Fibroblast of skin of right biceps (primary cell): ENCODE measurements around the gene MCF2L.

Source experiments
- DNase-seq: peaks from one replicate; pipeline ENCODE4 v3.0.0-alpha.2; 2013

The MCF2L gene

DNA sequence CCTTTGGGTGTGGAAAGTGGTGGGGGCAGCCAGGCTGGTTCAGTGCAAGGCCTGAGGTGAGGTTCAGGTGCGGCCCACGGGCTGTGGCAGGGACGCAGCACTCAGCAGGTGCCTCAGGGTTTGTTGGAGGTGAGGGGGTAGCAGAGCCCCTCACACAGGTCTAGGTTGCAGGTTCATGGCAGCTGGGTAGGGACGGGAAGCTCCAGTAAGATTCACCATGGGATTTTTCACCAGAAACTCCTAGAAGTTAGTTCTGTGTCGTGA is 14.0 kb downstream of the MCF2L start:
- no peak for DNase-seq

DNA sequence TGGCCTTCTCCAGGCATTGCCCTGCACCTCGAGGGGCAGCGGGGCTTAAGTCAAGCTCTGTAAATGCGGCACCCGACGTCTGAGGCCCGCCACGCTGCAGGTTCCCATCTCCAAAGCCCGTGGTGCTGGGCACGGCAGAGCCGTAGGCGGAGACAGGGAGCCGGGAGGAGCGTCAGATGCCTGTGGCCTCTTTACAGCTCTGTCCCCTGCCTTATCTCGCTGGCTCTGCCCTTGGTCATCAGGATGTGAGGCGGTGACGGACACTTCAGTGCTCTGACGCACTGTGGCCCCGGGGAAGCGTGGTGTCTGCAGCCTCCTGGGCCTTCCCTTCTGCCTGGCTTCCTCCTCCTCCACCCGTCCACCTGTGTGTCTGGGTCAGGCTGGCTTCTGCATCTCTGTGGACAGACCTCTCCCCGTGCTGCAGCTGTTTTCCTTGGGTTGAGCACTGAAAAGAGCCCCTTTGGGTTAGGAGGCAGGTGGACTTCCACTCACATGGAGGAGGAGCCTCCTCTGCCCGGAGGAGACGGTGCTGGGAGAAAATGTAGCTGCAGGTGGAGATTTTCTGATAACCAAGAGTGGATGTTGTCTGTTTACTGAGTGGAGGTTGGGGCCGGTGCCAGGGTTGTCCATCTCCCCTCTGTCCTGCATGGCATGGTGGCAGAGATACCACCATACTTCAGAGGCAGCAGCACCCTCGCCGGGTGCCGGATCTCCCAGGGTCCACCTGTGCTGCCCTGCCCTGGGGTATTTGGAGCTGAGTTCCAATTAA is 14.6 kb downstream of the MCF2L start:
- no peak for DNase-seq

DNA sequence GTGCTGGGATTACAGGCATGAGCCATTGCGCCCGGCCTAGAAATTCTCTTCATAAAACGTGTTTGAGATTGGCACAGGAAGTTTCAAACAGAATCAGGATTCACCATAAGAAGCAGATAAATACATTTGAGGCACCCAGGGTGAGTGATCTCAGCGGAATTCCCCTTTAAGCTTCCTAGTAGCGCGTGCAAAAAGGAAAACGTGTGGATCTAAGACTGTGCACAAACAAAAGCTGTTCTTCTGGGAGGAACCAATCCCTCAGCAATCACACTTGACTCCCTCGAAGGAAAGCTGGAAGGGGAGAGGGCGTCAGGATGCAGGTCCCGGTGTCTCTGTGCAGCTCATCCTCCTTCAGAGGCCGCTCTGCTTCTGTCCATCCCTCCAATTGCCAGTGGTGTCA is 15.5 kb downstream of the MCF2L start:
- no peak for DNase-seq

DNA sequence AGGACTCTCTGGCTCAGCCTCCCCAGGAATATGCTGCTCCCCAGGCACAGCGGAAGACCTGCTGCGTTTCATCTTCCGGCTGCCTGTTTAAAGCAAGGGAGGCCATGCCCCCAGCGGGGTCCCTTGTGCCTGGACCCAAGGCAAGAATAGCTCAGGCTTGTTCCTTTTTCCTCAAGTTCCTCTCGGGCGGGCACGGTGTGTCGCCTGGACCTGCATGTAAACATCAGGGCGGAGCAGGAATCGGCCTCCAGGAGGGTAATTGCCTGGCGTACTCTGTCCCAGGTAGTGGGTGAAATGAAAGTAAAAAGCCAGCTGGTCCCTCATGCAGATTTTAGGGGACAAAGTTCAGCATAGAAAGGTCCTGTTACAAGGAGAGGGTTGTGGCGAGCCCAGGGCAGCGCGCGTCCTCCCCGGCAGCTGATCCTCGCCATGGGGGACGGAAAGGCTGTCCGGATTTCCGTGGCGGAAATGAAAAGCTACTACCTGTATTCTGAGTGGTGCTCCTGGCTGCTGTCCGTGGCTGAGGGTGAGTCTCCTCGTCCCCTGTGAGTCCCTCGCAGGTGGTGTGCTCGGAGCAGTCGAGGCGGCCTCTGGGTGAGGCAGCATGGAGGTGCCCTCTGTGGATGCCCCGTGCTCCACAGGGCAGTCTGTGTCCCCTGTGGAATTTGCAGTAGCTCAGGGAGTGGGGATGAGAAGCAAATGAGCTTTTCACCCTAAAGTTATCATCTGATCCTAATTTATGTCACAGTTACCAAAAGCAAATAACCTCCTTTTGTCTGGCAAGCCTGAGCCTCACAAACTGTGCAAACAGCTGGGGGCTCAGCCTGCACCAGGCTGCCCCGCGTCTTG is 16.2 kb downstream of the MCF2L start:
- no peak for DNase-seq

DNA sequence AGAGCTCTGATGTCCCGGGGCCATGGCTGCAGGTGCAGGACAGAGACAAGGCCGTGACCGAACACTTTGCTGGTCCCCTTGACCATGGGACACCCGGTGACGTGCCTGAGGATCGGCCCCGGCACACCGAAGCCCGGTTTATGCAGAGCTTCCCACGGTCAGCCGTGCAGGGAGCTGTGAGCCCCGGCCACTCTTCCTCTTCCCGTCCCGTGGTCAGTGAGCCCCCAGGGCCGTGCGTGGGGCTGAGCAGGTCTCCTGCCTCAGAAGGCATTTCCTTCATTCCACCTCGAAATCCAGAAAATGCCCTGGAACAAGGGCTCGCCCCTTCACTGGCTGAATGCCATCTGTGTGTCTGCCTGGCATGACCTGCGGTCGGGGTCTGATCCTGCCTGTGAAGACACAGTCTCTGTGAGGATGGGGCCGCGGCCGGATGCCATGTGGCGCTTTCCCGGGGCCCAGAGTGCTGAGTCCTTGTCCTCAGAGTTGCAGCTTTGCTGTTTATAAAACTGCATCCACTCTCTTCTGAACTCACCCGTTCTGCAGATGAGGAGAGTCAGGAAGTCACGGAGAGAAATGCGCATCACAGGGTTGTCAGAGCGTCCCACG is 16.9 kb downstream of the MCF2L start:
- no peak for DNase-seq

DNA sequence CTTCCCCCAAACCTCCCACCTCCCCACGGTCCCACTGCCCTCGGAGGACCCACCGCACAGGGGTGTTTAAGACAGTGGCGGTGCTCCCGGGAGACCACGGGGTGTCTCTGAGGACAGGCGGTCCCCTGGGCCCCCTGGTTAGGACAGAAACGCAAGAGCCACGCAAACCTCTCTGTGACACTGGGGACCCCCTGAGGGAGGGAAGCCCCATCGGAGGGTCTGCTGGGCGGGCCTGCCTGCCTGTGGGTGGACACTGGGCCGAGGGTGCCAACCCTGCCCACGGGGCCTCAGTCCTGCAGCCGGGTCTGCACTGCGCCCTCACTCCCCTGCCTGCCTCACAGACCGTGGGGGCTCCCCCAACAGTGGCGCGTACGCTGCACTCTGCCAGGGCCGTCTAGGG is 17.5 kb downstream of the MCF2L start:
- DNase-seq, result no peak

DNA sequence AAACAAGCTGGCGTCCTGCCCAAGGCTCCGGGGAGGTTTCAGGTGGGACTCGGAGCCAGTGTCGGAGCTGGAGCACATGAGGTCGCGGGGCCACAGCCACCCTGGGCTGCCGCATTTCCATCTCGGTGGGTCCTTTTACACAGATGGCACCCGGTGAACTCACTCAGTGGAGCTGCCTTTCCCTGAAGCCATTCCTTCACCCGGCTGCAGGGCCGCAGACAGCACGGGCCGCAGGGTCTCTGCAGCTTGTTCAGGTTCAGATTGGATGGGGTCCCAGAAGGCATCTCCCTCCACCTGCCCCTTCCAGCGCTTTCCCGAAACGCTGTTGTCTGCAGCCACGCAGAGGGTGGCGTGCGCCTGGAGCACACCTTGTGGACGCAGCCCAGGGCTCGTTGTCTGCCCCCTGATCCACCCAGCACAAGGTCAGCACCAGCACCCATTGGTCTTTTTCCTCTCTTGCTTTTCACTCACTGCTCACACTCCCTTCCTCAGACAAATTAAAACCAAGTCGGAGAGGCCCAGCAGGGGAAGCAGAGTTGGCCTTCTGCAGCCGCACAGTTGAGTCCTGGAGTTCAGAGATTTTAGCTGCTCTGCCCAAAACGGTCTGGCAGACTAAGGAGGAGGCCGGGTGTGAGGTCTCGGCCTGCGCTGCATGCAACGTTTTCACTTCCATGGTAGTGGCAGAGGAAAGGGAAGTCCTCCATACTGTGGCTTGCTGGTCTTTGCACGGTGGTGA is 18.1 kb downstream of the MCF2L start:
- DNase-seq, result no peak

DNA sequence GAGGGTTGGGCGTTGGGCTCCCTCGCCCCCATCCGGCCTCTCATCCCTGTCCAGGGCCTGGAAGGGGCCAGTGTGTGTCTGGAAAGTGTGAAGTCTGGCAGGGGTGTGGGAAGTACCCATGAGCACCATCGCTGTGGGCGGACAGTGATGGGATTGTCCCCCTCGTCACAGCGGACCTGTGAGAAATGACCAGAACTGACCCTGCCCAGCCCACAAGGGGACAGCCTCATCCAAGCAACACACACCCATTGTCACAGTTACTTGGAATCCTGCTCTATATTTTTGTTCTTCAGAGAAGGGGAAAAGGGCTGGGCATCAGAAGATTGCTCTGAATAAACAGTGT is 18.6 kb downstream of the MCF2L start:
- DNase-seq, result no peak

DNA sequence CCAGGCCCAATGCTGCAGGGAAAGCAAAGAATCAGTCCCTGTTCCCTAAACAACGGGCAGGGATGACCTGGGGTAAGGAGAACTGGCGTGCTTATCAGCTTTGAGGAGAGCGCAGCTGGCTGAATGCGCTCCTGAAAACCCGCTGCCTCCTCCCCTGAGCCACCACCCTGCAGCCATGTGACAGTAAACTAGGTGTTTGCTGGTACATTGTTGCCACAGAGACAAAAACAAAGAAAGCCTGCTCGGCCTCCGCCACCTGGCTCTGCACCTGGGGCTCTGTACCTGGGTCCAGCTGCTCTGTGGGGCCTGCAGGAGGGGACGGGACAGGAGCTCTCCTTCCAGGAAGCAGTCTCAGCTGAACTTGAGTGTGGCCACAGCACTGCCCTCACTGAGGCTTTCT is 21.8 kb downstream of the MCF2L start:
- no peak for DNase-seq

DNA sequence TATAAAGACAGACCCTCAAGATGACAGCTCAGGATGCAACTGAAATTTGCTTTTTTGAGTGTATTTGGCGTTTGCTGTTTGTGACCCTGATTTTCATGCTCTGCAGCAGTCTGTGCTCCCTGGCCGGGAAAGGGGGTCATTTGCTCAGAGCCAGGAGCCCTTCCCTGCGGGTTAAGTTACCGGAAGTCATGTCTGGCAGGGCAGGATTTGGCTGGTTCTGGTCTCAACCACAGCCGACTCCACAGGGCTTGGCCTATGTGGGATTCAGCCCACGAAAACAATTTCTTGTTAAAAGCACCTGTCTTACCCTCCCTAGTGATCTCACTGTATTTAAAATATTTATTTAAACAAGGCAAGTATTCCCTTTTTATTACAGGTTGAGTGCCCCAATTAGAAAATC is 22.6 kb downstream of the MCF2L start:
- DNase-seq, result no peak

DNA sequence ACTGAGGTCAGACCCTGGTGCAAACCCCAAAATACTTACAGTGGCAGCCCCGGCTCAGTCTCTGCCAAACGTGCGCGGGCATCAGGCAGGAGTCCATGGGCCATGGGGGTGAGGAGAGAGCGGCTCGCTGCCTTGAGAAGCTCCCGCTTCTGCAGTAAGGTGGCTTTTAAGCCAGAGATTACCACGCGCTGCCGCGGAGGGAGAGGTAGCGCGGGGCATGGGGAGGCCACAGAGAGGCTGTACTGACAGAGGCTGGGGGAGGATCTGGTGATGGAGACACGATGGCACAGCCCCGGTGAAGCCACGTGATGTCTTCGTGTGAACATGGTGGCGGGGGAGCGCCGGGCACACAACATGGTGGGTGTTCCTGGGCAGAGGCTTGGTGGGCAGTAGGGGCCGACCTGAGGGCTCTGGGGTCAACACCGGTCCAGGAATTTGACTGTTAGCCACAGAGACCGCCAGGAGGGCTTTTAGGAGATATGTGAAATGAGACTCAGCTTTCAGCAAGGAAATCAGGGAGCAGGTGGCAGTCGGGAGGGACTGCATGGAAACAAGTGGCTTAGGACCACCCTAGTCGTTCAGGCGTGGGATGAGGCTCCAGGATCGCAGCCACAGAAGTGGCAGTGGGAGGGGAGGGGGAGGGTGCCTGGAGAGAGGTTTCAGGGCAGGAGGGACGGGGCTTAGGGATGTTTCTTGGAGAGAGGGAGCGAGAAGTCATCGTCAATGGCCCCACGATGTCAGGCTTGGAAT is 24.1 kb downstream of the MCF2L start:
- DNase-seq, result no peak

DNA sequence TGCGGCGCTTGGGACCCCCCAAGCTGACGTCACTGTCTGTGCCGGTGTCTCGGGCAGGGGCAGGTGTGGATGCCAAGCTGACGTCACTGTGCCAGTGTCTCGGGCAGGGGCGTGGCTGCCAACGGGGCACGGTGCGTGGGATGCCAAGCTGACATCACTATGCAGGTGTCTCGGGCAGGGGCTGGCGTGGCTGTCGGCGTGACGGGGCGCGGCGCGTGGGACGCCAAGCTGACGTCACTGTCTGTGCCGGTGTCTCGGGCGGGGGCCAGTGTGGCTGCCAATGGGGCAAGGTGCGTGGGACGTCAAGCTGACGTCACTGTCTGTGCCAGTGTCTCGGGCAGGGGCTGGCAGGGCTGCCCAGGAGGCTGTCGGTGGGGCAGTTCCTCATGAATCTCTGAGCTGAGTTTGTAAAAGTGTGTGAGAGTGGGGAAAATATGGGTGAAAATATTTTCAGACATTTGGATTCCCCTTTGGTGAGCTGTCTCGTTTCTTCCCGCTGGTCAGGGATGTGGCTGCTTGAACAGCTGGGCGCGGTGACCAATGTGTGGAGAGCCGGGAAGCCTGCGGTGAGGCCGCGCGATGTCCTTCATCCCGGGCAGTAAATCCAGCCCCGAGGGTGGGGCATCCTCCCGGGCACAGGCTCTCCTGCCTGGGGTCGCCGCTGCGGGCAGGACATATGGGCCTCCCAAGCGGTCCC is 25.2 kb downstream of the MCF2L start:
- DNase-seq, result no peak

DNA sequence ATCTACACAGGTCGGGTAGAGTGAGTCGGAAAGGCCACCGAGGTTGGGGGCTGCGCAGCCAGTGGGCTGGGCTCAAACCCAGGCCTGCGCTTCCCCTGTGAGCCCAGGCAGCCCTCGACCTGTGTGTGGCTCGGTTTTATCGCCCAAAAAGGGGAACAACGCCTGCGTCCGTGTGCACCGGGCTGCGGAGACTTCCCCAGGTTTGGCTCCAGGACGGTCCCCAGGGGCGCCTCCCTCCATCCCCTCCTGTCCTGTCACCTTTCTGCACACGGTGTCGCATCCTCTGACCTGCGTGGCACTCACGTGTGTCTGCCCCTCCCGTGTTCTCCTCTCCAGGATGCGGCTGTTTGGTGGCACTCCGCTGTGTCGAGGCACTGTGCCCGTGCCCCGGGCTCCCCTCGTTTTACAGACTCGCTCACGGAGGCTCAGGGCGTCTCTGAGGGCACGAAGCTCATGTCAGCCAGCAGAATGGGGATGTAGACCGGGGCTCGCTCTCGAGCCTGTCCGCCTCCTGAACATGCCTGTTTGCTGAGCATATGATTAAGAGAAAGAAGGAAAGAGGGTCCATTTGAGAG is 25.9 kb downstream of the MCF2L start:
- no peak for DNase-seq

DNA sequence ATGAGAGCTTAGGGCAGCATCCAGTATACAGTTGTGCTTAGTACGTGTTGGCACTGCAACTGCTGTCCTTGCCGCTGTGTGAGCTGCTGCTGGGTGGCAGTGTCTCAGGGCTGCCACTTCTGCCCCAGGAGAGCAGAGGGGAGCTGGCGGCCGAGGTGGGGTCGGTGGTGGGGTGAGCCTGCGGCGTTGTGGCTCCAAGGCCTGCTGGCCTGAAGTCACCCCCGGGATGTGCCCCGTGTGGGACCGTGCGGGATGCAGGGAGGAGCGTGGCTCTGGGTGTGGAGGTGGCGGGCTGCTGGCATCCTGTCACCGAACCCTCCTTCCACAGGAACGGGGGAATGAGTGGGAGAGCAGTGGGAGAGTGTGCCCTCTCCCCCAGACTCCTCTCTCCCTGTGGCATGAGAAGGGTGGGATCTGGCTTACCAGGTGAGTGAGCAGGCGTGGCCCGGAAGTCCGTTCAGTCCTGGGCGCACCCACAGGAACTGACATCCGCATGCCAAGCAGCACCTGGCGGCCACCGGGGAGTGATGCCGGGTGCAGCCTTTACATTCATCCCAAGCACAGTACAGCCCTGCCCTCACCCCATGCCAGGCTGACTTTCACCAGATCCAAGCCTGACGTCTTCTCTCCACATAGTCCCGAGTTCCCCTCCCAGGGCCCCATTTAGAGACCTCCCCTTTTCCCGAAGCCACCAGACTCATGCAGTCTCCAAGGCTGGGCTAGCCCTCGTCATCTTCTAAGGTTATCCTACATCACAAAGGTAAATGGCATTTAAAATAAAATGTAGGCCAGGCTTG is 26.6 kb downstream of the MCF2L start:
- no peak for DNase-seq

DNA sequence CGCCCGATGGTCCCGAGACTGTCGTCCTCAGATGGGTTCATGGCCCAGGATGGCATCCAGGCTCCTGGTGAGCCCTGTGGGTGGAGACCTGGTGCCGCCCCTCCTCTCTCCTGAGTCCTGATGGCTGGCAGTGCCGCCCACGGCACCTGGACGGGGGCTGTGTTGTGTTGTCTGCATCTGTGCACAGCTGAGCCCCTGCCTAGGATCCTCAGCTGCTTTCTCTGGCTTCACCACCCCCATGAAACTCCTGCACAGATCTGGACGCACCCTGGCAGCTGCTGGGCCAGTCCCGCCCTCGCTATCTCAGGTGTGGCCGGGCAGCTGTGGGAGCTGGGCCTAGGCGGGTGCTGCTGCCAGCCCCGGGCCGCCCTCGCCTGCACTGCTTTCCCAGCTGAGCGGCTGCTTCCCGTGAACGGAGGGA is 27.7 kb downstream of the MCF2L start:
- DNase-seq, result no peak

DNA sequence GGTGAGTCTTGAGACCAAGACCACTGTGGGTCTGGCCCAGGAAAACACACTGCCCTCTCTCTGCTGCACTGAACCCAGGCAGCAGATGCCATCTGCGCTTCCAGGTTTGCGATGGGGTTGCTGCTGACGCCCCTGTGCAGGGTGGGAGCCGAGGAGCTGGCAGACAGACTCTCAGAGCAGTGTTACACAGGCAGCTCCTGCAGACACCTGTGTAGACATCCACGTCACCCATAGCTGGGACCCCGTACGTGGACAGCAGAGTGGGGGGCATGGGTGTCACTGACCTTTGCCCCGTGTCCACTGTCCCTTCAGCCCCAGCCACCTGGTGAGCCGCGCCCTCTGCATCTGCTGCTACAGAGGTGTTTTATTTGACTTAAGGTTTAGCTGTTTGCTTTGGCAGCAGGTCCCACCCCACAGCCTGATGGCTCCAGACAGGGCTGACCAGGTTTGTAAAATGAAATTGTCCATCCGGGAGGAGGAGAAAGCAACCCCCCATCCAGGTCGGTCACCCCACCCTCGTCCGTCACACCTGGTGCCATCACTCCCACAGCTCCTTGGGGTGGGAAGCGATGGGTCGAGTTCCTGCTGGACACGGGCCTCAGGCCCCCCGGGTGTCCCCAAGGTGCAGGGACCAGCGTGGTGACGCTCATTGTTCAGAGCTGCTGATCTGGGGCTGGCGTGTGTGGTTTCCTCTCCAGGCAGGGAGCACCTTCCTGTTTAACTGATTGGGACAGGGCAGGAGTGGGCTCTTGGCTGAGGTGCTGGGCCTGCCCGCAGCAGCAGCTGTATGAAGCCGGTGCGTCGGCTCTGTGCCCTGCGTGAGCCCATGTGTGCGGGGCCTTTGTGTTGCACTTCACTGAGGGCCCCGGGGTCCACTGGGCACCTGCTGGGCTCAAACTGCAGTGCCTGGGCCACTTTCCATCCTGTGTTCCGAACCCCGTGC is 28.4 kb downstream of the MCF2L start:
- DNase-seq, result no peak

DNA sequence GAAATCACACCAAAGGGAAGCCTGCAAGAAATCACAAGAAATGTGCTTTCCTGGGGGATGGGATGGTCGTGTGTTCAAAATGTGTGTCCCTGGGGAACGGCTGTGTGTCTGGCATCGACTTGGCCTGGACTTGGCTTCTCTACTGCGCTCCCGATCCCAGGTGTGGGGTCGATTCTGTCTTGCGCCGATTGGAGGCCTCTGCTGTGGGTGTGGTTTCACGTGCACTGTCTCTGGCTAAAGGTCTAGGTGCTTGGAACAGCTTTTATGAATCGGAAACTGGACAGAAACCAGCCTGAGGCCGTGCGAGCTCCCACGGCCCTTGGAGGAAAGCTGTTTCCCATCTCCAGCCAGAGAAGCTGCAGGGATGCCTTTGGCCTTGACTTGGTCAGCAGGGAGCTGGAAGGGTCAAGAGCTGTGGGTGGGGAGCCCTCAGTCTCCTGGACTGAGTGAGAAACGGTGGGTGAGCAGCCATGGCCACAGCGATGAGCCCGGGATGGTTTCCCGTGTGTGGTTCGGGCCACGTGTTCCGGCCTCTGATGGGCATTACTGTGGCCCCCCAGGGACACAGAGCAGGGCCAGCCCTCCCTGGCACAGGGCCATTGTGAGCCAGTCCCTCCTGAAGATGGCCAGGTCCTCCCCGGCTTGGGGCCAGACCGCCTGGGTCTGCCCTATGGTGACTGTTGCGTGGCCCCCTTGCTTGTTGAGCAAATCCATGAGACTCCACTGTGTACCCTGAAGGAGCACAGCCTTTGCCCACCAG is 29.7 kb downstream of the MCF2L start:
- no peak for DNase-seq

DNA sequence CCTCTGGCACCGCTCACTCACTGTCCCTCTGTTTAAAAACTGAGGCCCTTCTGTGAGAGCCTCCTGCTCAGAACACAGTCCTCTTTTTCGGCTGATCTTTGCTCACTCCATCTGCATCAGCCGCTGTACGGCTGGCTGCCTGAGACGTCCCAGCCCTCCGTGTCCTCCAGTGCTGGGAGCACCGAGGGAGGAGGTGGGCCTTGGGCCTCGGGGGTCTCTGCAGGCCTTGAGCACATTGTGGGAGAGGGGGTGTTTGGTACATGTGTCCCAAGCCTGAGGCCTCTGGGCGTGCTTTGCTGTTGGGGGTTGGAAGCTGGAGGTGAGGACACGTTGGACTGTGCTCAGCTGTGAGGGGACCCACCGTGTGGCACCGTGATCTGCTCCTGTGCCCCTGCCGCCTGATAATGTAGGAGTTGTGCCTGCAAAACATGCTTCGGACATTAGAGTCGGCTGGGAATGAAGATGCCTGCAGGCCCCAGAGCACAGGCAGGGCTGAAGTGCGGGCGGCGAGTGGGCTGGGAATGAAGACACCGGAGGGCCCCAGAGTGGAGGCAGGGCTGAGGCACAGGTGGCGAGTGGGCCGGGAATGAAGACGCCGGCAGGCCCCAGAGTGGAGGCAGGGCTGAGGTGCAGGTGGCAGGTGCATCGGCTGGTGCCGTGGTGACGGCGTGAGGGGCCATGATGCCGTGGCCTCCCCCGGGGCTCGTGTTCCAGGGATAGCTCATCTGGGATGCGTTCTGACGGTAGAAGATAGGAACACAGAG is 30.6 kb downstream of the MCF2L start:
- DNase-seq, result no peak
